Activated naive CD4-positive, alpha-beta T cell treated with anti-CD3 and anti-CD28 coated beads, Interleukin-2, amount 50 U/mL, for 24 hours (primary cell): Measurements from ENCODE around the gene MET.

Source experiments
- H3K27ac Mint-ChIP-seq: one replicate; pipeline ENCODE4 v1.8.0; 2021; ENCODE audit warnings: mild to moderate bottlenecking, mixed read lengths
- H3K27me3 Mint-ChIP-seq: one replicate; pipeline ENCODE4 v1.8.0; 2021; ENCODE audit warnings: mixed read lengths
- H3K36me3 Mint-ChIP-seq: one replicate; pipeline ENCODE4 v1.8.0; 2021; ENCODE audit warnings: mixed read lengths
- H3K4me1 Mint-ChIP-seq: one replicate; pipeline ENCODE4 v1.8.0; 2021; ENCODE audit warnings: mixed read lengths
- H3K4me3 Mint-ChIP-seq: one replicate; pipeline ENCODE4 v1.8.0; 2021; ENCODE audit warnings: mild to moderate bottlenecking, mixed read lengths
- H3K9me3 Mint-ChIP-seq: one replicate; pipeline ENCODE4 v1.8.0; 2021; ENCODE audit warnings: mixed read lengths

MET gene

GRCh38 chr7:116769546-116769945 is 97.5 kb downstream of the MET start:
- H3K36me3 Mint-ChIP-seq: no peaks in the 10 kb centered on the region
- H3K4me1 Mint-ChIP-seq: no peaks in the 10 kb centered on the region
- H3K4me3 Mint-ChIP-seq: no peak overlapping the region
- H3K27ac Mint-ChIP-seq: no peak overlapping the region
- H3K27me3 Mint-ChIP-seq: peaks cover 8% of the 10 kb centered on the region
- H3K9me3 Mint-ChIP-seq: no peaks in the 10 kb centered on the region

GRCh38 chr7:116770941-116771340 is 98.9 kb downstream of the MET start:
- Mint-ChIP-seq H3K27me3 (peaks cover 6% of the 10 kb centered on the region), H3K36me3 (no peaks in the 10 kb centered on the region), H3K4me1 (no peaks in the 10 kb centered on the region), H3K9me3 (no peaks in the 10 kb centered on the region), H3K27ac (no peak overlapping the region), H3K4me3 (no peak overlapping the region)

- Mint-ChIP-seq H3K4me1 (no peaks in the 10 kb centered on the region), H3K27me3 (peaks cover 6% of the 10 kb centered on the region), H3K4me3 (no peak overlapping the region), H3K27ac (no peak overlapping the region), H3K9me3 (no peaks in the 10 kb centered on the region), H3K36me3 (no peaks in the 10 kb centered on the region)
These were observed 99.6 kb downstream of the MET start for GRCh38 chr7:116771640-116772039.

GRCh38 chr7:116772423-116772863 is 100.4 kb downstream of the MET start:
- no peaks in the 10 kb centered on the region for H3K9me3 Mint-ChIP-seq

GRCh38 chr7:116772926-116773749 is 101.1 kb downstream of the MET start:
- Mint-ChIP-seq H3K36me3 (no peaks in the 10 kb centered on the region), H3K27me3 (peaks cover 6% of the 10 kb centered on the region), H3K27ac (no peak overlapping the region), H3K9me3 (no peaks in the 10 kb centered on the region), H3K4me3 (no peak overlapping the region), H3K4me1 (no peaks in the 10 kb centered on the region)

More at GRCh38 chr7:116772423-116772863, 100.4 kb downstream of the MET start:
- Mint-ChIP-seq H3K27me3 (peaks cover 6% of the 10 kb centered on the region), H3K27ac (no peak overlapping the region), H3K4me1 (no peaks in the 10 kb centered on the region), H3K4me3 (no peak overlapping the region), H3K36me3 (no peaks in the 10 kb centered on the region)

GRCh38 chr7:116776046-116776445 is 104.0 kb downstream of the MET start:
- H3K27me3 Mint-ChIP-seq: peaks cover 6% of the 10 kb centered on the region
- H3K4me3 Mint-ChIP-seq: no peak overlapping the region
- no peak overlapping the region for H3K27ac Mint-ChIP-seq
- H3K9me3 Mint-ChIP-seq: no peaks in the 10 kb centered on the region
- no peaks in the 10 kb centered on the region for H3K36me3 Mint-ChIP-seq
- H3K4me1 Mint-ChIP-seq: no peaks in the 10 kb centered on the region

GRCh38 chr7:116776610-116777289 is 104.8 kb downstream of the MET start:
- H3K27ac Mint-ChIP-seq: no peak overlapping the region
- no peaks in the 10 kb centered on the region for H3K4me1 Mint-ChIP-seq
- H3K9me3 Mint-ChIP-seq: no peaks in the 10 kb centered on the region
- H3K4me3 Mint-ChIP-seq: no peak overlapping the region
- peaks cover 6% of the 10 kb centered on the region for H3K27me3 Mint-ChIP-seq
- H3K36me3 Mint-ChIP-seq: no peaks in the 10 kb centered on the region

- H3K27me3 Mint-ChIP-seq: peaks cover 5% of the 10 kb centered on the region
- H3K4me1 Mint-ChIP-seq: no peaks in the 10 kb centered on the region
- no peaks in the 10 kb centered on the region for H3K36me3 Mint-ChIP-seq
- H3K4me3 Mint-ChIP-seq: no peak overlapping the region
- H3K27ac Mint-ChIP-seq: no peak overlapping the region
- no peaks in the 10 kb centered on the region for H3K9me3 Mint-ChIP-seq
These were observed 105.8 kb downstream of the MET start for GRCh38 chr7:116777651-116778281.

- H3K27me3 Mint-ChIP-seq: no peaks in the 10 kb centered on the region
- H3K4me1 Mint-ChIP-seq: no peaks in the 10 kb centered on the region
- no peaks in the 10 kb centered on the region for H3K9me3 Mint-ChIP-seq
- H3K4me3 Mint-ChIP-seq: no peak overlapping the region
- H3K27ac Mint-ChIP-seq: no peak overlapping the region
- H3K36me3 Mint-ChIP-seq: no peaks in the 10 kb centered on the region
These were observed 107.2 kb downstream of the MET start for GRCh38 chr7:116779216-116779615.

- Mint-ChIP-seq H3K36me3 (no peaks in the 10 kb centered on the region), H3K4me3 (no peak overlapping the region), H3K9me3 (no peaks in the 10 kb centered on the region), H3K4me1 (no peaks in the 10 kb centered on the region), H3K27me3 (no peaks in the 10 kb centered on the region), H3K27ac (no peak overlapping the region)
These were observed 107.9 kb downstream of the MET start for GRCh38 chr7:116779931-116780330.

GRCh38 chr7:116780521-116780920 is 108.5 kb downstream of the MET start:
- no peaks in the 10 kb centered on the region for H3K4me1 Mint-ChIP-seq
- H3K27me3 Mint-ChIP-seq: no peaks in the 10 kb centered on the region
- no peak overlapping the region for H3K27ac Mint-ChIP-seq
- H3K36me3 Mint-ChIP-seq: no peaks in the 10 kb centered on the region
- no peak overlapping the region for H3K4me3 Mint-ChIP-seq
- H3K9me3 Mint-ChIP-seq: no peaks in the 10 kb centered on the region

- H3K4me1 Mint-ChIP-seq: no peaks in the 10 kb centered on the region
- H3K27ac Mint-ChIP-seq: no peak overlapping the region
- H3K27me3 Mint-ChIP-seq: no peaks in the 10 kb centered on the region
- H3K9me3 Mint-ChIP-seq: no peaks in the 10 kb centered on the region
- no peaks in the 10 kb centered on the region for H3K36me3 Mint-ChIP-seq
- no peak overlapping the region for H3K4me3 Mint-ChIP-seq
These were observed 109.0 kb downstream of the MET start for GRCh38 chr7:116780966-116781365.

- Mint-ChIP-seq H3K4me3 (no peak overlapping the region), H3K4me1 (no peaks in the 10 kb centered on the region), H3K9me3 (no peaks in the 10 kb centered on the region), H3K36me3 (no peaks in the 10 kb centered on the region), H3K27ac (no peak overlapping the region), H3K27me3 (no peaks in the 10 kb centered on the region)
These were observed 109.6 kb downstream of the MET start for GRCh38 chr7:116781584-116781983.

GRCh38 chr7:116782177-116782711 is 110.2 kb downstream of the MET start:
- no peaks in the 10 kb centered on the region for H3K4me1 Mint-ChIP-seq
- no peaks in the 10 kb centered on the region for H3K27me3 Mint-ChIP-seq
- H3K27ac Mint-ChIP-seq: no peak overlapping the region
- no peak overlapping the region for H3K4me3 Mint-ChIP-seq
- no peaks in the 10 kb centered on the region for H3K9me3 Mint-ChIP-seq
- no peaks in the 10 kb centered on the region for H3K36me3 Mint-ChIP-seq

GRCh38 chr7:116783666-116784318 is 111.8 kb downstream of the MET start:
- H3K4me1 Mint-ChIP-seq: no peaks in the 10 kb centered on the region
- H3K36me3 Mint-ChIP-seq: no peaks in the 10 kb centered on the region
- no peaks in the 10 kb centered on the region for H3K27me3 Mint-ChIP-seq
- H3K27ac Mint-ChIP-seq: no peak overlapping the region
- H3K4me3 Mint-ChIP-seq: no peak overlapping the region
- H3K9me3 Mint-ChIP-seq: no peaks in the 10 kb centered on the region
